Liver (tissue), 3 donors: ENCODE measurements around the gene VASH1.

Source experiments
- EGR1 ChIP-seq, 2 donors: IDR thresholded peaks; 2 replicates each; pipeline ENCODE4 v1.6.1; 2016 to 2018; ENCODE audit warnings: antibody characterized with exemption in 2 of 2, low read depth in 2 of 2
- FOXA1 ChIP-seq: IDR thresholded peaks from 2 replicates; pipeline ENCODE4 v1.6.1; 2016; ENCODE audit warnings: antibody characterized with exemption
- JUND ChIP-seq, 2 donors: IDR thresholded peaks; 2 replicates each; pipeline ENCODE4 v1.6.1; 2016; ENCODE audit warnings: antibody characterized with exemption in 2 of 2
- RAD21 ChIP-seq, 2 donors: IDR thresholded peaks; 2 replicates each; pipeline ENCODE4 v1.6.1; 2016; ENCODE audit warnings: antibody characterized with exemption in 2 of 2, mild to moderate bottlenecking in 2 of 2
- RXRA ChIP-seq, 2 donors: IDR thresholded peaks; 2 replicates each; pipeline ENCODE4 v1.6.1; 2017 to 2018; ENCODE audit warnings: antibody characterized with exemption in 2 of 2, mild to moderate bottlenecking in 1 of 2
- SP1 ChIP-seq: IDR thresholded peaks from 2 replicates; pipeline ENCODE4 v1.6.1; 2018; ENCODE audit warnings: antibody characterized with exemption, mild to moderate bottlenecking
- TAF1 ChIP-seq: conservative IDR thresholded peaks from 2 replicates; pipeline ENCODE4 v1.6.1; 2016; ENCODE audit warnings: antibody characterized with exemption, mild to moderate bottlenecking
- YY1 ChIP-seq: IDR thresholded peaks from 2 replicates; pipeline ENCODE4 v1.6.1; 2016; ENCODE audit warnings: antibody characterized with exemption, mild to moderate bottlenecking
- TF ChIP-seq, protein P1 (sequence below): fragments of 150-350 bp; IDR thresholded peaks from 2 replicates; pipeline ENCODE4 v1.5.1; 2017; ENCODE audit warnings: improper control_type of control experiment, low read depth, low read length; ENCODE audit not compliant: missing input control
- TF ChIP-seq, protein P2 (sequence below): IDR thresholded peaks from 2 replicates; pipeline ENCODE4 v1.6.1; 2016; ENCODE audit warnings: antibody characterized with exemption
- TF ChIP-seq, protein P3 (sequence below): IDR thresholded peaks from 2 replicates; pipeline ENCODE4 v1.6.1; 2016; ENCODE audit warnings: antibody characterized with exemption
- donor health status: healthy.
- donor health status: healthy.

- TF ChIP-seq, protein P1, sequence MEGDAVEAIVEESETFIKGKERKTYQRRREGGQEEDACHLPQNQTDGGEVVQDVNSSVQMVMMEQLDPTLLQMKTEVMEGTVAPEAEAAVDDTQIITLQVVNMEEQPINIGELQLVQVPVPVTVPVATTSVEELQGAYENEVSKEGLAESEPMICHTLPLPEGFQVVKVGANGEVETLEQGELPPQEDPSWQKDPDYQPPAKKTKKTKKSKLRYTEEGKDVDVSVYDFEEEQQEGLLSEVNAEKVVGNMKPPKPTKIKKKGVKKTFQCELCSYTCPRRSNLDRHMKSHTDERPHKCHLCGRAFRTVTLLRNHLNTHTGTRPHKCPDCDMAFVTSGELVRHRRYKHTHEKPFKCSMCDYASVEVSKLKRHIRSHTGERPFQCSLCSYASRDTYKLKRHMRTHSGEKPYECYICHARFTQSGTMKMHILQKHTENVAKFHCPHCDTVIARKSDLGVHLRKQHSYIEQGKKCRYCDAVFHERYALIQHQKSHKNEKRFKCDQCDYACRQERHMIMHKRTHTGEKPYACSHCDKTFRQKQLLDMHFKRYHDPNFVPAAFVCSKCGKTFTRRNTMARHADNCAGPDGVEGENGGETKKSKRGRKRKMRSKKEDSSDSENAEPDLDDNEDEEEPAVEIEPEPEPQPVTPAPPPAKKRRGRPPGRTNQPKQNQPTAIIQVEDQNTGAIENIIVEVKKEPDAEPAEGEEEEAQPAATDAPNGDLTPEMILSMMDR: peak; percentile 6
- TF ChIP-seq, protein P2, sequence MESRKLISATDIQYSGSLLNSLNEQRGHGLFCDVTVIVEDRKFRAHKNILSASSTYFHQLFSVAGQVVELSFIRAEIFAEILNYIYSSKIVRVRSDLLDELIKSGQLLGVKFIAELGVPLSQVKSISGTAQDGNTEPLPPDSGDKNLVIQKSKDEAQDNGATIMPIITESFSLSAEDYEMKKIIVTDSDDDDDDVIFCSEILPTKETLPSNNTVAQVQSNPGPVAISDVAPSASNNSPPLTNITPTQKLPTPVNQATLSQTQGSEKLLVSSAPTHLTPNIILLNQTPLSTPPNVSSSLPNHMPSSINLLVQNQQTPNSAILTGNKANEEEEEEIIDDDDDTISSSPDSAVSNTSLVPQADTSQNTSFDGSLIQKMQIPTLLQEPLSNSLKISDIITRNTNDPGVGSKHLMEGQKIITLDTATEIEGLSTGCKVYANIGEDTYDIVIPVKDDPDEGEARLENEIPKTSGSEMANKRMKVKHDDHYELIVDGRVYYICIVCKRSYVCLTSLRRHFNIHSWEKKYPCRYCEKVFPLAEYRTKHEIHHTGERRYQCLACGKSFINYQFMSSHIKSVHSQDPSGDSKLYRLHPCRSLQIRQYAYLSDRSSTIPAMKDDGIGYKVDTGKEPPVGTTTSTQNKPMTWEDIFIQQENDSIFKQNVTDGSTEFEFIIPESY: no peak
- TF ChIP-seq EGR1 (IDR thresholded peaks at IDR 0.05; ENCODE audit: low read depth in 2 of 2) (no peak), YY1 (peak; percentile 19), JUND (IDR thresholded peaks at IDR 0.05) (no peak), SP1 (no peak), FOXA1 (no peak), TAF1 (no peak), RAD21 (IDR thresholded peaks at IDR 0.05) (peak in 1 of 2 donors; percentile 13), RXRA (IDR thresholded peaks at IDR 0.05) (peak in 1 of 2 donors; percentile 15)
- TF ChIP-seq, protein P3, sequence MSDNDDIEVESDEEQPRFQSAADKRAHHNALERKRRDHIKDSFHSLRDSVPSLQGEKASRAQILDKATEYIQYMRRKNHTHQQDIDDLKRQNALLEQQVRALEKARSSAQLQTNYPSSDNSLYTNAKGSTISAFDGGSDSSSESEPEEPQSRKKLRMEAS: peak; percentile 48
Observed at GRCh38 chr14:76767681-76768656, 6.7 kb downstream of the VASH1 start.
